ENCODE results near the gene GNL2. TPM values are rescaled to one million over a fixed set of nuclear protein-coding genes. Genes with fewer than 3 reads are reported as not detected.

Gene GNL2
- total RNA-seq, 1 experiment from 2014 or later: 106 TPM

GRCh38 chr1:37545019-37545418, 50.7 kb downstream of the GNL2 start:
- H3K4me3 Mint-ChIP-seq: no peak overlapping the region

More at GRCh38 chr1:37545019-37545418, 50.7 kb downstream of the GNL2 start:
- H3K36me3 Mint-ChIP-seq (ENCODE audit: insufficient read depth in 1 of 3, low read depth in 3 of 3): peaks cover 25 to 56% (median 55%) of the 10 kb centered on the region in 3 experiments; a peak in 6 of 7 replicates
- Histone ChIP-seq H3K9ac (ENCODE audit: extremely low read depth, insufficient read length, low read length) (no peak overlapping the region), H4K5ac (ENCODE audit: insufficient read length, low read depth, low read length) (no peak overlapping the region), H3T11ph (ENCODE audit: low read length) (no peak overlapping the region), H3K79me1 (ENCODE audit: insufficient read depth, low read depth, low read length, poor library complexity, severe bottlenecking) (no peaks in the 10 kb centered on the region), H3K4me1 (ENCODE audit: insufficient read depth, low read length) (no peaks in the 10 kb centered on the region), H2BK5ac (ENCODE audit: insufficient read length, low read length) (no peak overlapping the region), H3K23me2 (ENCODE audit: insufficient read length, low read depth, low read length, poor library complexity, severe bottlenecking) (no peaks in the 10 kb centered on the region), H2BK20ac (ENCODE audit: low read depth, low read length, poor library complexity, severe bottlenecking) (no peak overlapping the region), H3K56ac (ENCODE audit: insufficient read length, low read depth, low read length) (no peak overlapping the region), H3K14ac (ENCODE audit: insufficient read depth, low read length) (no peak overlapping the region), H4K91ac (ENCODE audit: insufficient read length, low read depth, low read length) (no peak overlapping the region), H4K8ac (replicated peaks; ENCODE audit: insufficient read length, low read depth, low read length) (no peak overlapping the region), H2BK15ac (ENCODE audit: low read depth, low read length) (no peak overlapping the region), H3K27ac (ENCODE audit: insufficient read length, low read depth, low read length) (no peak overlapping the region), H3K18ac (ENCODE audit: insufficient read length, low read depth, low read length) (no peak overlapping the region), H3K79me2 (ENCODE audit: insufficient read depth, low read length) (no peaks in the 10 kb centered on the region), H2BK12ac (ENCODE audit: insufficient read length, low read depth, low read length) (no peak overlapping the region), H2AK5ac (ENCODE audit: insufficient read length, low read length) (no peak overlapping the region), H2BK120ac (ENCODE audit: low read depth, low read length, poor library complexity, severe bottlenecking) (no peak overlapping the region), H3K27me3 (ENCODE audit: insufficient read depth, low read length) (no peaks in the 10 kb centered on the region), H2AFZ (ENCODE audit: low read length) (no peak overlapping the region), H3K4ac (ENCODE audit: low read depth, low read length) (no peak overlapping the region), H3K23ac (ENCODE audit: insufficient read length, low read depth, low read length) (no peak overlapping the region), H3K4me2 (ENCODE audit: insufficient read depth, insufficient read length, low read length) (no peak overlapping the region), H4K20me1 (ENCODE audit: control insufficient read depth, insufficient read depth, insufficient read length) (no peaks in the 10 kb centered on the region), H3K9me3 (ENCODE audit: control insufficient read depth, low read depth, low read length) (no peaks in the 10 kb centered on the region)
- H3K27ac Mint-ChIP-seq: 0 out of 7 replicates have a peak overlapping the region, but pooled peaks of 1 of the 3 experiments have one; percentile 57
- WGBS (ENCODE audit: extremely low coverage, insufficient read length, low lambda C conversion rate): no CpG with 5 or more reads among the region's 5 CpGs
- H3K9me3 Mint-ChIP-seq: no peaks in the 10 kb centered on the region
- H3K27me3 Mint-ChIP-seq (ENCODE audit: low read depth): no peaks in the 10 kb centered on the region
- no peak for TF ChIP-seq CTCF (conservative IDR thresholded peaks at IDR 0.05)
- DNase-seq: no peak
- H3K4me1 Mint-ChIP-seq: no peaks in the 10 kb centered on the region

Measured in H9 (cell line).